ENCODE results near the gene TDRD6. TPM values are rescaled to one million over a fixed set of nuclear protein-coding genes. Genes with fewer than 3 reads are reported as not detected.

Gene TDRD6
- polyA plus RNA-seq, 1 experiment, result not detected

GRCh38 chr6:46690911-46691451 is 3.3 kb downstream of the TDRD6 start:
- no peak overlapping the region for H3K4me3 ChIP-seq (ENCODE audit: low read depth, low read length)
- TF ChIP-seq CTCF (IDR thresholded peaks at IDR 0.05; ENCODE audit: insufficient read depth, low read depth, low read length), result no peak
- no peaks in the 10 kb centered on the region; the same call in 1 of the 2 replicates for H3K27me3 ChIP-seq (ENCODE audit: control insufficient read depth, insufficient read depth, low read length)
- no peaks in the 10 kb centered on the region for H3K36me3 ChIP-seq (ENCODE audit: control insufficient read depth, insufficient read depth, low read length)
- POLR2A ChIA-PET, result no interaction called here
- CTCF ChIA-PET, result interaction anchor here (0.5 kb wide), 1 partner anchor 359 kb away, joined by 4 read pairs; no protein-coding TSS in a partner anchor
- DNase-seq (ENCODE audit: low read depth), result no peak

GRCh38 chr6:46699970-46700369 is 12.3 kb downstream of the TDRD6 start:
- H3K36me3 ChIP-seq (ENCODE audit: control insufficient read depth, insufficient read depth, low read length), result no peaks in the 10 kb centered on the region
- CTCF ChIA-PET, result no interaction called here
- DNase-seq (ENCODE audit: low read depth), result no peak
- POLR2A ChIA-PET, result no interaction called here
- no peak overlapping the region for H3K4me3 ChIP-seq (ENCODE audit: low read depth, low read length)
- no peaks in the 10 kb centered on the region for H3K27me3 ChIP-seq (ENCODE audit: control insufficient read depth, insufficient read depth, low read length)
- TF ChIP-seq CTCF (IDR thresholded peaks at IDR 0.05; ENCODE audit: insufficient read depth, low read depth, low read length), result no peak

- H3K4me3 ChIP-seq (ENCODE audit: low read depth, low read length), result no peak overlapping the region
- no peak for TF ChIP-seq CTCF (IDR thresholded peaks at IDR 0.05; ENCODE audit: insufficient read depth, low read depth, low read length)
- DNase-seq (ENCODE audit: low read depth), result no peak
- H3K36me3 ChIP-seq (ENCODE audit: control insufficient read depth, insufficient read depth, low read length), result no peaks in the 10 kb centered on the region
- ChIA-PET CTCF (interaction anchor here (0.8 kb wide), 1 partner anchor 287 kb away, joined by 4 read pairs; no protein-coding TSS in a partner anchor), POLR2A (no interaction called here)
- H3K27me3 ChIP-seq (ENCODE audit: control insufficient read depth, insufficient read depth, low read length), result no peaks in the 10 kb centered on the region
Measured at GRCh38 chr6:46704562-46704961, 16.9 kb downstream of the TDRD6 start.

GRCh38 chr6:46706464-46706863 is 18.8 kb downstream of the TDRD6 start:
- Histone ChIP-seq H3K27me3 (ENCODE audit: control insufficient read depth, insufficient read depth, low read length) (no peaks in the 10 kb centered on the region), H3K4me3 (ENCODE audit: low read depth, low read length) (no peak overlapping the region), H3K36me3 (ENCODE audit: control insufficient read depth, insufficient read depth, low read length) (no peaks in the 10 kb centered on the region)
- no peak for TF ChIP-seq CTCF (IDR thresholded peaks at IDR 0.05; ENCODE audit: insufficient read depth, low read depth, low read length)
- no peak for DNase-seq (ENCODE audit: low read depth)
- ChIA-PET POLR2A (no interaction called here), CTCF (interaction anchor here (0.8 kb wide), 1 partner anchor 16 kb away, joined by 3 read pairs; no protein-coding TSS in a partner anchor)

- DNase-seq (ENCODE audit: low read depth), result no peak
- no peaks in the 10 kb centered on the region for H3K27me3 ChIP-seq (ENCODE audit: control insufficient read depth, insufficient read depth, low read length)
- no peak overlapping the region for H3K4me3 ChIP-seq (ENCODE audit: low read depth, low read length)
- no peak for TF ChIP-seq CTCF (IDR thresholded peaks at IDR 0.05; ENCODE audit: insufficient read depth, low read depth, low read length)
- CTCF ChIA-PET, result no interaction called here
- H3K36me3 ChIP-seq (ENCODE audit: control insufficient read depth, insufficient read depth, low read length), result no peaks in the 10 kb centered on the region
- POLR2A ChIA-PET, result no interaction called here
Measured at GRCh38 chr6:46711491-46711890, 23.8 kb downstream of the TDRD6 start.
